A673 (cell line): ENCODE data around the gene FBXL19. TPM values are rescaled to one million over a fixed set of nuclear protein-coding genes. Genes with fewer than 3 reads are reported as not detected.

Experiments
- BruUV-seq: library from RNA; stranded (reverse); fragments of 400-500 nt; replicated peaks from 2 replicates; lab custom pipeline; 2021; lab: Mats Ljungman, UMichigan
- CTCF ChIA-PET: fragments of 300-600 bp; sonication (Branson Sonifier 250); formaldehyde crosslinking; loops from one replicate; lab custom pipeline; 2022; ENCODE audit warnings: antibody characterized with exemption; lab: Charles Lee
- POLR2A ChIA-PET: fragments of 300-600 bp; sonication (Branson Sonifier 250); formaldehyde crosslinking; loops from one replicate; lab custom pipeline; 2022; ENCODE audit warnings: antibody characterized with exemption; ENCODE audit not compliant: low non-redundant PET; lab: Charles Lee
- DNase-seq: peaks from one replicate; pipeline ENCODE4 v3.0.0-alpha.2; 2015; ENCODE audit warnings: low spot score
- H3K27ac ChIP-seq: fragments of 200-600 bp; sonication (generic); 2 replicates; pipeline ENCODE4 v1.5.1; 2016; ENCODE audit warnings: mixed run types, low read depth, mild to moderate bottlenecking, mixed read lengths, antibody characterized with exemption, low read length; ENCODE audit not compliant: poor library complexity, severe bottlenecking
- H3K27me3 ChIP-seq: fragments of 200-600 bp; sonication (generic); replicated peaks from 2 replicates; pipeline ENCODE4 v1.6.1; 2017; ENCODE audit warnings: mixed run types, low read depth, mild to moderate bottlenecking, mixed read lengths, antibody characterized with exemption, low read length; ENCODE audit not compliant: insufficient read depth, poor library complexity
- H3K36me3 ChIP-seq: fragments of 200-600 bp; sonication (generic); 2 replicates; pipeline ENCODE4 v1.6.1; 2016; ENCODE audit warnings: mixed run types, mild to moderate bottlenecking, mixed read lengths, antibody characterized with exemption, low read length; ENCODE audit not compliant: insufficient read depth, poor library complexity, severe bottlenecking
- H3K4me1 ChIP-seq: fragments of 200-600 bp; sonication (generic); 2 replicates; pipeline ENCODE4 v1.6.1; 2017; ENCODE audit warnings: mixed run types, mild to moderate bottlenecking, mixed read lengths, antibody characterized with exemption, low read length; ENCODE audit not compliant: insufficient read depth, poor library complexity, severe bottlenecking
- H3K4me3 ChIP-seq: fragments of 200-600 bp; sonication (generic); 2 replicates; pipeline ENCODE4 v1.5.1; 2016; ENCODE audit warnings: low read depth, mixed run types, mild to moderate bottlenecking, mixed read lengths, low read length; ENCODE audit not compliant: poor library complexity, severe bottlenecking
- H3K9me3 ChIP-seq: fragments of 200-600 bp; sonication (generic); 2 replicates; pipeline ENCODE4 v1.6.1; 2016; ENCODE audit warnings: mixed run types, low read depth, mild to moderate bottlenecking, mixed read lengths, antibody characterized with exemption, low read length; ENCODE audit not compliant: poor library complexity, severe bottlenecking
- CTCF ChIP-seq: fragments of 300-800, 200-600 bp; sonication (generic); conservative IDR thresholded peaks from 2 replicates; pipeline ENCODE4 v1.5.1; 2017; ENCODE audit warnings: low read depth, mild to moderate bottlenecking, antibody characterized with exemption, low read length, moderate library complexity, mixed read lengths
- EZH2 ChIP-seq: fragments of 200-600 bp; sonication (generic); IDR thresholded peaks from 2 replicates; pipeline ENCODE4 v1.6.1; 2017; ENCODE audit warnings: borderline replicate concordance, low read depth, mild to moderate bottlenecking, mixed read lengths, antibody characterized with exemption, low read length; ENCODE audit not compliant: poor library complexity, severe bottlenecking
- intact Hi-C: fragments of 100-400 bp; cut with micrococcal nuclease; formaldehyde crosslinking; loops from one replicate; pipeline ENCODE4 v1.10.0; 2022; ENCODE audit not compliant: unreplicated experiment
- total RNA-seq: library from RNA; stranded (reverse); gene quantifications from 2 replicates; pipeline ENCODE4 v1.2.3, GENCODE V29; 2021

FBXL19 gene
- total RNA-seq, 1 experiment from 2014 or later: 39.3 TPM

GRCh38 chr16:30893417-30893743, 30.0 kb upstream of the FBXL19 start:
- CTCF ChIA-PET: no interaction called here
- peaks cover 18% of the 10 kb centered on the region for H3K36me3 ChIP-seq
- POLR2A ChIA-PET: no interaction called here
- no peaks in the 10 kb centered on the region for H3K9me3 ChIP-seq
- DNase-seq: no peak
- H3K27ac ChIP-seq: peak overlapping the region; percentile 84
- no peaks in the 10 kb centered on the region for H3K27me3 ChIP-seq
- H3K4me1 ChIP-seq: peaks cover 16% of the 10 kb centered on the region
- BruUV-seq: no TSS peak
- intact Hi-C loops: no loop called here
- TF ChIP-seq CTCF (no peak), EZH2 (no peak)
- peak overlapping the region; percentile 79 for H3K4me3 ChIP-seq

DNA sequence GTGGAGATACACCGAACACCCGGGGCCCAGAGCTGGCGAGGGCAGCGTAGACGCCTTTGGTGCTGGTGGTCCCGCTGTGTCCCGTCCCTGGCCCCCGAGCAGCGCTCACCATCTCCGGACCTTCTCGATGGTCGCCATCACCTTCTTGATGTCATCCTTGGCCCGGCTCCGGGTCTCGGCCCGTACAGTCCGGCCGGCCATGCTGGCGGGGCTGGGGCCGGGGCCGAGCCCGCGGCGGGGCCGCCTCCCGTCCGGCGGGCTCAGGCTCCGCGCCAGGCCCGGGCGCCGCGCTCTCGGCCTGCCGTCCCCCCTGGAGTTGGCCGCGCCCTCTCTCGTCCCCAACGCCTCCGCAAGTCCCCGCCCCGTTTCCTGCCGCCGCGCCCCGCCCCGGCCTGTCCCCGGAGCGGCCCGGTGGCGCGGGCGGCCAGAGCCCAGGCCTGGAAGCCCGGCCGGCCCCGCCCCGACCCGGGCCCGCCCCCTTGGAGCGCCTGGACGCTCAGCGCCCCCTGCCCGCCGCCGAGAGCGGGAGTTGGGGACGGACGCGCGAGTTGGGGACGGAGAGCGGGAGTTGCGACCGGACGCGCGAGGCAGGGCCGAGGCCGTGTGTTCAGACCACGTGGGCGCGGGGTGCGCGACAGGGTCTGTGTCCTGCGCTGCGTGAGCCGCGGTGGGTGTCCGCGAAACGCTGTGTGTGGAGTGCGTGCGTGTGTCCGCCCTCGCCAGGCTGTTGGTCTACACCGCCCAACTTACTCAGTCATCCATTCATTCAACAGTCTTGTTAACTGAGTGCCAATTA, 29.4 kb upstream of the FBXL19 start, which contains the start of gene BCL7C:
Gene BCL7C, minus strand, starts transcription at position 334 of the 796 bp plus-strand sequence. Its CDS starts 133 bp downstream, at position 201.
- POLR2A ChIA-PET: no interaction called here
- DNase-seq: peak; percentile 91
- intact Hi-C loops: no loop called here
- Histone ChIP-seq H3K27ac (peak within 1 kb of the TSS; percentile 84), H3K4me3 (peak within 1 kb of the TSS; percentile 79), H3K4me1 (peaks cover 16% of the 10 kb centered on the region), H3K36me3 (peaks cover 13% of the 10 kb centered on the region), H3K9me3 (no peaks in the 10 kb centered on the region), H3K27me3 (no peaks in the 10 kb centered on the region)
- TF ChIP-seq EZH2: no peak
- TF ChIP-seq CTCF: peak; percentile 46
- CTCF ChIA-PET: no interaction called here
- BruUV-seq: no TSS peak

DNA sequence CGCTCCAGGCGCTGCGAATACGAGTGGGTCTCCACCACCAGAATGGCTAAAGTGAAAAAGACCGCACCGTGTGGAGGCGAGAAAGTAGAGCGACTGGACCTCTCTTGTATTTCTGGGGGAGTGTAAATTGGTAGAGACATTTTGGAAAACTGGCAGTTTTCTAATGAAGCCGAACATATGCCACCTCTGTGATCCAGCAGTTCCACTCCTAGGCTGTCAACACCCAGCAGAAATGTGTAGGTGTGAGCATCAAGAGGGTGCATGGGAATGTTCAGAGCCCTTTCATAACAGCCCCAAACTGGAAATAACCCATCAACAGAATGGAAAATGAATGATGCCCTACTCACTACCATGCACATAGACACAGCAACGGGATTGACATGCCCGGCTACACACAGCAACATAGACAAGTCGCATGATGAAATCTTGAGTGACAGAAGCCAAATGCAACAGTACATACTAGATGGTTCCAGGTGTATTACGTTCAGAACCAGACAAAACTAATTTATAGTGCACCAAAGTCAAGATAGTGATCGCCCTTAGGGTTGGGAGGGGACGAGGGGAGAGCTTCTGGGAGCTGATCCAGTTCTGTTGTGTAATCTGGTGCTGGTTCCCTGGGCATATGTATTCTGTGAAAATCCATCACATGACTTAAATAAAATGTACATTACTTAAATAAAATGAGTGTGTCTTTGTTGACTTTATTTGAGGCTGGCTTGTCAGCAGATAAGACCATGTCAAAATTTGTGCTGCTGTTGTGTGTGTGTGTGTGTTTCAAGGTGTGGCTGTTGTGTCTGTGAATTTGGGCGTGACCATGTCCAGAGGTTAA, 28.6 kb upstream of the FBXL19 start:
- Histone ChIP-seq H3K4me1 (peaks cover 16% of the 10 kb centered on the region), H3K4me3 (peak overlapping the region; percentile 79), H3K27me3 (no peaks in the 10 kb centered on the region), H3K27ac (peak overlapping the region; percentile 60), H3K36me3 (peaks cover 9% of the 10 kb centered on the region), H3K9me3 (no peaks in the 10 kb centered on the region)
- BruUV-seq: no TSS peak
- no peak for TF ChIP-seq CTCF
- no peak for TF ChIP-seq EZH2
- intact Hi-C loops: no loop called here
- ChIA-PET POLR2A (no interaction called here), CTCF (no interaction called here)
- no peak for DNase-seq
